ENCODE results near the gene BBS9.

DNA sequence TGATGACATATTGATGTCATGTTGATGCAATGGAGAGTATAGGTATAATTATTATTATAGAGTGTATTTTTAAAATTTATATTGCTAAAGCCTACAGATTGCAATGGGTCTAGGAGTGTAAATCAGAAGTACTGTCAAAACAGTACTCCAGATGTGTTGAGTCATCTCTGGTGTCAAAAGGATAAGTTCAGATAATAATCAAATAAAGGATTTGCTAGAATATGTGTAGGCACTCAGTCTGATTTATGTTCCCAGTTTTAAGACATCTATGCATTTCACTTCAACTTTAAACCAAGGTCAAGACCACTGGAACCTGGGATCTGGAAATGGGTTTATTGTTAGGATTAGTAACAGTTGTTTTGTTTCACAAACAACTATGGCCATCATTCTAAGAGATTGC is 433.6 kb downstream of the BBS9 start:
- TF ChIP-seq EP300 (IDR thresholded peaks at IDR 0.05) = no peak
- no peak for TF ChIP-seq CTCF (IDR thresholded peaks at IDR 0.05)
- no peak for TF ChIP-seq POLR2AphosphoS5 (IDR thresholded peaks at IDR 0.05)

Data from gastroesophageal sphincter (tissue), 3 donors.